GM21576 (cell line): ENCODE data around the gene MAN1B1.

ENCODE experiments used
- ATAC-seq: cut with Tn5 transposase; IDR thresholded peaks from one replicate; pipeline ENCODE4 v1.9.1; 2021; ENCODE audit warnings: mild to moderate bottlenecking, moderate library complexity; ENCODE audit not compliant: unreplicated experiment

MAN1B1 gene

GRCh38 chr9:137086531-137087408 is at the start of gene MAN1B1:
TSS of gene MAN1B1 (plus strand) at chr9:137086985. CDS start at chr9:137087000, 15 bp downstream.
- peak; percentile 67 for ATAC-seq

GRCh38 chr9:137037035-137037434 is 49.8 kb upstream of the MAN1B1 start:
- ATAC-seq, result no peak

- no peak for ATAC-seq
Measured at GRCh38 chr9:137037483-137037882, 49.3 kb upstream of the MAN1B1 start.

- no peak for ATAC-seq
Measured at GRCh38 chr9:137038916-137039315, 47.9 kb upstream of the MAN1B1 start.

GRCh38 chr9:137039611-137040366 is 47.0 kb upstream of the MAN1B1 start:
- ATAC-seq, result no peak

- ATAC-seq, result no peak
Measured at GRCh38 chr9:137040568-137040967, 46.2 kb upstream of the MAN1B1 start.

GRCh38 chr9:137041124-137041523 is 45.7 kb upstream of the MAN1B1 start:
- ATAC-seq, result no peak

- ATAC-seq, result no peak
Measured at GRCh38 chr9:137042751-137043727, 43.7 kb upstream of the MAN1B1 start.

- ATAC-seq, result no peak
Measured at GRCh38 chr9:137044037-137044436, 42.7 kb upstream of the MAN1B1 start.

- no peak for ATAC-seq
Measured at GRCh38 chr9:137044502-137045177, 42.1 kb upstream of the MAN1B1 start.

- no peak for ATAC-seq
Measured at GRCh38 chr9:137045294-137046087, 41.3 kb upstream of the MAN1B1 start.

GRCh38 chr9:137046088-137046787 is 40.5 kb upstream of the MAN1B1 start, which contains the start of gene NPDC1:
TSS of gene NPDC1 (minus strand) at chr9:137046177. CDS start at chr9:137045989, 188 bp downstream.
- ATAC-seq, result peak; percentile 51

- no peak for ATAC-seq
Measured at GRCh38 chr9:137048655-137049543, 37.9 kb upstream of the MAN1B1 start.

- no peak for ATAC-seq
Measured at GRCh38 chr9:137049544-137050449, 37.0 kb upstream of the MAN1B1 start.

- no peak for ATAC-seq
Measured at GRCh38 chr9:137050570-137050969, 36.2 kb upstream of the MAN1B1 start.

GRCh38 chr9:137051145-137051724 is 35.5 kb upstream of the MAN1B1 start:
- no peak for ATAC-seq
